ENCODE results near the gene METTL6. TPM values are rescaled to one million over a fixed set of nuclear protein-coding genes. Genes with fewer than 3 reads are reported as not detected.

METTL6 gene
- polyA plus RNA-seq, 1 donor (not counting 4 experiments of a cell fraction or from before 2014, with no cell fraction given): 16.3 TPM

- dilution Hi-C loops (cut with MboI; ENCODE audit: extremely low pct_ligation_motif_present, low sequenced_read_pairs): no loop called here
- no peak overlapping the region for H3K9ac ChIP-seq (ENCODE audit: control insufficient read depth, extremely low read depth, insufficient read depth, low read length)
- H3K9me1 ChIP-seq (ENCODE audit: control insufficient read depth, extremely low read depth, insufficient read depth, low read length): no peaks in the 10 kb centered on the region
- no peaks in the 10 kb centered on the region for H3K27me3 ChIP-seq (ENCODE audit: control insufficient read depth, extremely low read depth, insufficient read depth, low read length)
- no peak for DNase-seq (ENCODE audit: low read depth, low spot score)
- no peak overlapping the region for H3K27ac ChIP-seq (ENCODE audit: control insufficient read depth, insufficient read depth, low read length)
- no peaks in the 10 kb centered on the region for H3K36me3 ChIP-seq (ENCODE audit: control insufficient read depth in 2 of 2, extremely low read depth in 1 of 2, insufficient read depth in 2 of 2, low read length in 2 of 2)
- no peaks in the 10 kb centered on the region for H4K20me1 ChIP-seq (ENCODE audit: control insufficient read depth, extremely low read depth, insufficient read depth, low read length)
- H3K4me1 ChIP-seq (ENCODE audit: control insufficient read depth, extremely low read depth, insufficient read depth, low read length): no peaks in the 10 kb centered on the region
- H3K4me3 ChIP-seq (ENCODE audit: control insufficient read depth in 2 of 3, extremely low read depth in 1 of 3, insufficient read depth in 2 of 3, low read depth in 1 of 3, low read length in 3 of 3): no peak overlapping the region
- no peak overlapping the region for H2AFZ ChIP-seq (ENCODE audit: control insufficient read depth, low read length)
- no peak overlapping the region for H3K4me2 ChIP-seq (ENCODE audit: control insufficient read depth, extremely low read depth, insufficient read depth, low read depth, low read length)
- TF ChIP-seq, protein P1, sequence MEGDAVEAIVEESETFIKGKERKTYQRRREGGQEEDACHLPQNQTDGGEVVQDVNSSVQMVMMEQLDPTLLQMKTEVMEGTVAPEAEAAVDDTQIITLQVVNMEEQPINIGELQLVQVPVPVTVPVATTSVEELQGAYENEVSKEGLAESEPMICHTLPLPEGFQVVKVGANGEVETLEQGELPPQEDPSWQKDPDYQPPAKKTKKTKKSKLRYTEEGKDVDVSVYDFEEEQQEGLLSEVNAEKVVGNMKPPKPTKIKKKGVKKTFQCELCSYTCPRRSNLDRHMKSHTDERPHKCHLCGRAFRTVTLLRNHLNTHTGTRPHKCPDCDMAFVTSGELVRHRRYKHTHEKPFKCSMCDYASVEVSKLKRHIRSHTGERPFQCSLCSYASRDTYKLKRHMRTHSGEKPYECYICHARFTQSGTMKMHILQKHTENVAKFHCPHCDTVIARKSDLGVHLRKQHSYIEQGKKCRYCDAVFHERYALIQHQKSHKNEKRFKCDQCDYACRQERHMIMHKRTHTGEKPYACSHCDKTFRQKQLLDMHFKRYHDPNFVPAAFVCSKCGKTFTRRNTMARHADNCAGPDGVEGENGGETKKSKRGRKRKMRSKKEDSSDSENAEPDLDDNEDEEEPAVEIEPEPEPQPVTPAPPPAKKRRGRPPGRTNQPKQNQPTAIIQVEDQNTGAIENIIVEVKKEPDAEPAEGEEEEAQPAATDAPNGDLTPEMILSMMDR (optimal IDR thresholded peaks at IDR 0.05 in 1 of 3, IDR thresholded peaks at IDR 0.05 in 1 of 3, conservative IDR thresholded peaks at IDR 0.05 in 1 of 3; ENCODE audit: extremely low read depth in 1 of 3, insufficient read depth in 2 of 3, low read length in 3 of 3): no peak
- TF ChIP-seq EZH2 (IDR thresholded peaks at IDR 0.05; ENCODE audit: low read length): no peak
- no peaks in the 10 kb centered on the region for H3K9me3 ChIP-seq (ENCODE audit: control insufficient read depth, low read depth, low read length)
- H3K79me2 ChIP-seq (ENCODE audit: control insufficient read depth, insufficient read depth, low read length): no peaks in the 10 kb centered on the region
- no peak for FAIRE-seq
These were observed 23.8 kb downstream of the METTL6 start for GRCh38 chr3:15403495-15403894.

DNA sequence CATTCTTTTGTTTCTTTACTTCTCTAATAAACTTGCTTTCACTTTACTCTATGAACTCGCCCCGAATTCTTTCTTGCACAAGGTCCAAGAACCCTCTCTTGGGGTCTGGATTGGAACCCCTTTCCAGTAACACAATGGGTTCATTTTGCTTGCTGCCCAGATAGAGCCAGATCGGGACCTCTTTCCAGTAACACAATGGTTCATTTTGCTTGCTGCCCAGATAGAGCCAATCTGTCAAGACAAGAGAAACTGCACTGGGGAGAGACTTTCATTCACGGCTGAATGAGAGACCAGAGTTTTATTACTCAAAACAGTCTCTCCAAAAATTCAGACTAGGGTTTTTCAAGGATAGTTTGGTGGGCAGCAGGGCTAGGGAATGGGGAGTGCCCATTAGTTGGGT lies 25.4 kb downstream of the METTL6 start:
- Histone ChIP-seq H3K9me3 (ENCODE audit: control insufficient read depth, low read depth, low read length) (no peaks in the 10 kb centered on the region), H3K79me2 (ENCODE audit: control insufficient read depth, insufficient read depth, low read length) (no peaks in the 10 kb centered on the region), H4K20me1 (ENCODE audit: control insufficient read depth, extremely low read depth, insufficient read depth, low read length) (no peaks in the 10 kb centered on the region), H3K4me3 (ENCODE audit: control insufficient read depth in 2 of 3, extremely low read depth in 1 of 3, insufficient read depth in 2 of 3, low read depth in 1 of 3, low read length in 3 of 3) (no peak overlapping the region), H3K9ac (ENCODE audit: control insufficient read depth, extremely low read depth, insufficient read depth, low read length) (no peak overlapping the region), H3K4me2 (ENCODE audit: control insufficient read depth, extremely low read depth, insufficient read depth, low read depth, low read length) (no peak overlapping the region), H2AFZ (ENCODE audit: control insufficient read depth, low read length) (no peak overlapping the region), H3K27me3 (ENCODE audit: control insufficient read depth, extremely low read depth, insufficient read depth, low read length) (no peaks in the 10 kb centered on the region), H3K27ac (ENCODE audit: control insufficient read depth, insufficient read depth, low read length) (no peak overlapping the region), H3K36me3 (ENCODE audit: control insufficient read depth in 2 of 2, extremely low read depth in 1 of 2, insufficient read depth in 2 of 2, low read length in 2 of 2) (no peaks in the 10 kb centered on the region), H3K9me1 (ENCODE audit: control insufficient read depth, extremely low read depth, insufficient read depth, low read length) (no peaks in the 10 kb centered on the region), H3K4me1 (ENCODE audit: control insufficient read depth, extremely low read depth, insufficient read depth, low read length) (no peaks in the 10 kb centered on the region)
- dilution Hi-C loops (cut with MboI; ENCODE audit: extremely low pct_ligation_motif_present, low sequenced_read_pairs): no loop called here
- FAIRE-seq (no peak), DNase-seq (ENCODE audit: low read depth, low spot score) (no peak)
- TF ChIP-seq, protein P1 (optimal IDR thresholded peaks at IDR 0.05 in 1 of 3, IDR thresholded peaks at IDR 0.05 in 1 of 3, conservative IDR thresholded peaks at IDR 0.05 in 1 of 3; ENCODE audit: extremely low read depth in 1 of 3, insufficient read depth in 2 of 3, low read length in 3 of 3): no peak
- no peak for TF ChIP-seq EZH2 (IDR thresholded peaks at IDR 0.05; ENCODE audit: low read length)
